ENCODE measurements around the gene SYNE3.

Gene SYNE3

GRCh38 chr14:95536036-95536593, 19.7 kb upstream of the SYNE3 start:
- TF ChIP-seq JUND (IDR thresholded peaks at IDR 0.05; ENCODE audit: low read depth), result no peak
- in situ Hi-C loops (cut with HindIII; ENCODE audit: low pct_unique_long_range_greater_than_20kb, low sequenced_read_pairs), result no loop called here
- no peak for DNase-seq (ENCODE audit: low read depth in 1 of 2, low spot score in 1 of 2)

GRCh38 chr14:95535226-95536021, 19.0 kb upstream of the SYNE3 start:
- in situ Hi-C loops (cut with HindIII; ENCODE audit: low pct_unique_long_range_greater_than_20kb, low sequenced_read_pairs), result no loop called here
- DNase-seq (ENCODE audit: low read depth in 1 of 2, low spot score in 1 of 2), result no peak
- TF ChIP-seq JUND (IDR thresholded peaks at IDR 0.05; ENCODE audit: low read depth), result no peak

GRCh38 chr14:95534299-95535225, 18.1 kb upstream of the SYNE3 start, which contains the start of gene GLRX5:
TSS of gene GLRX5 (plus strand) at chr14:95535050. CDS start at chr14:95535090, 40 bp downstream.
- in situ Hi-C loops (cut with HindIII; ENCODE audit: low pct_unique_long_range_greater_than_20kb, low sequenced_read_pairs), result no loop called here
- TF ChIP-seq JUND (IDR thresholded peaks at IDR 0.05; ENCODE audit: low read depth), result no peak
- peak; percentile 100 for DNase-seq (ENCODE audit: low read depth in 1 of 2, low spot score in 1 of 2)

- no peak for TF ChIP-seq JUND (IDR thresholded peaks at IDR 0.05; ENCODE audit: low read depth)
- in situ Hi-C loops (cut with HindIII; ENCODE audit: low pct_unique_long_range_greater_than_20kb, low sequenced_read_pairs), result no loop called here
- no peak for DNase-seq (ENCODE audit: low read depth in 1 of 2, low spot score in 1 of 2)
These were observed 17.4 kb upstream of the SYNE3 start for GRCh38 chr14:95533822-95534221.

GRCh38 chr14:95533391-95533821, 17.0 kb upstream of the SYNE3 start:
- TF ChIP-seq JUND (IDR thresholded peaks at IDR 0.05; ENCODE audit: low read depth), result no peak
- in situ Hi-C loops (cut with HindIII; ENCODE audit: low pct_unique_long_range_greater_than_20kb, low sequenced_read_pairs), result no loop called here
- DNase-seq (ENCODE audit: low read depth in 1 of 2, low spot score in 1 of 2), result no peak

GRCh38 chr14:95531969-95532368, 15.5 kb upstream of the SYNE3 start:
- in situ Hi-C loops (cut with HindIII; ENCODE audit: low pct_unique_long_range_greater_than_20kb, low sequenced_read_pairs), result no loop called here

GRCh38 chr14:95531473-95531872, 15.0 kb upstream of the SYNE3 start:
- TF ChIP-seq JUND (IDR thresholded peaks at IDR 0.05; ENCODE audit: low read depth), result no peak
- in situ Hi-C loops (cut with HindIII; ENCODE audit: low pct_unique_long_range_greater_than_20kb, low sequenced_read_pairs), result no loop called here
- DNase-seq (ENCODE audit: low read depth in 1 of 2, low spot score in 1 of 2), result no peak

More at GRCh38 chr14:95531969-95532368, 15.5 kb upstream of the SYNE3 start:
- no peak for DNase-seq (ENCODE audit: low read depth in 1 of 2, low spot score in 1 of 2)
- TF ChIP-seq JUND (IDR thresholded peaks at IDR 0.05; ENCODE audit: low read depth), result no peak

- no peak for TF ChIP-seq JUND (IDR thresholded peaks at IDR 0.05; ENCODE audit: low read depth)
- in situ Hi-C loops (cut with HindIII; ENCODE audit: low pct_unique_long_range_greater_than_20kb, low sequenced_read_pairs), result no loop called here
- DNase-seq (ENCODE audit: low read depth in 1 of 2, low spot score in 1 of 2), result peak in 1 of 2 experiments; percentile 58
These were observed 14.2 kb upstream of the SYNE3 start for GRCh38 chr14:95530473-95531276.

- in situ Hi-C loops (cut with HindIII; ENCODE audit: low pct_unique_long_range_greater_than_20kb, low sequenced_read_pairs), result no loop called here
- TF ChIP-seq JUND (IDR thresholded peaks at IDR 0.05; ENCODE audit: low read depth), result no peak
- DNase-seq (ENCODE audit: low read depth in 1 of 2, low spot score in 1 of 2), result no peak
These were observed 12.8 kb upstream of the SYNE3 start for GRCh38 chr14:95529216-95529615.

GRCh38 chr14:95527387-95528002, 11.0 kb upstream of the SYNE3 start:
- DNase-seq (ENCODE audit: low read depth in 1 of 2, low spot score in 1 of 2), result peak in 1 of 2 experiments; percentile 49
- no peak for TF ChIP-seq JUND (IDR thresholded peaks at IDR 0.05; ENCODE audit: low read depth)
- in situ Hi-C loops (cut with HindIII; ENCODE audit: low pct_unique_long_range_greater_than_20kb, low sequenced_read_pairs), result no loop called here
